Measurements from ENCODE around the gene SNX4.

Gene SNX4

GRCh38 chr3:125431391-125431790, 88.6 kb downstream of the SNX4 start:
- TF ChIP-seq CTCF (IDR thresholded peaks at IDR 0.05; ENCODE audit: borderline replicate concordance, extremely low read depth, low read length, poor library complexity, severe bottlenecking) (no peak), EZH2 (IDR thresholded peaks at IDR 0.05; ENCODE audit: borderline replicate concordance, low read depth, low read length, severe bottlenecking) (no peak)

GRCh38 chr3:125428216-125428830, 91.7 kb downstream of the SNX4 start:
- ATAC-seq (ENCODE audit: insufficient read depth, low read depth) (no peak), DNase-seq (no peak)
- Histone ChIP-seq H3K36me3 (ENCODE audit: insufficient read depth, low read length) (no peaks in the 10 kb centered on the region), H3K27me3 (ENCODE audit: insufficient read depth, low read length, poor library complexity) (no peaks in the 10 kb centered on the region), H3K9ac (ENCODE audit: low read depth, low read length) (no peak overlapping the region), H3K9me3 (ENCODE audit: insufficient read depth, low read length, severe bottlenecking) (no peaks in the 10 kb centered on the region), H3K4me2 (ENCODE audit: insufficient read depth, low read length) (no peak overlapping the region), H3K27ac (ENCODE audit: low read length) (no peak overlapping the region), H4K20me1 (ENCODE audit: insufficient read depth, low read length) (no peaks in the 10 kb centered on the region), H3K79me2 (ENCODE audit: insufficient read depth, low read length) (no peaks in the 10 kb centered on the region), H3K4me1 (ENCODE audit: insufficient read depth, low read length) (no peaks in the 10 kb centered on the region), H3K4me3 (ENCODE audit: low read depth in 1 of 2, low read length in 2 of 2) (no peak overlapping the region), H2AFZ (ENCODE audit: low read depth, low read length) (no peak overlapping the region)
- TF ChIP-seq CTCF (IDR thresholded peaks at IDR 0.05; ENCODE audit: borderline replicate concordance, extremely low read depth, low read length, poor library complexity, severe bottlenecking): no peak
- no peak for TF ChIP-seq EZH2 (IDR thresholded peaks at IDR 0.05; ENCODE audit: borderline replicate concordance, low read depth, low read length, severe bottlenecking)

More at GRCh38 chr3:125431391-125431790, 88.6 kb downstream of the SNX4 start:
- H3K9me3 ChIP-seq (ENCODE audit: insufficient read depth, low read length, severe bottlenecking): no peaks in the 10 kb centered on the region
- H3K4me1 ChIP-seq (ENCODE audit: insufficient read depth, low read length): no peaks in the 10 kb centered on the region
- H3K27me3 ChIP-seq (ENCODE audit: insufficient read depth, low read length, poor library complexity): no peaks in the 10 kb centered on the region
- H3K36me3 ChIP-seq (ENCODE audit: insufficient read depth, low read length): no peaks in the 10 kb centered on the region
- no peak overlapping the region for H3K9ac ChIP-seq (ENCODE audit: low read depth, low read length)
- no peaks in the 10 kb centered on the region for H4K20me1 ChIP-seq (ENCODE audit: insufficient read depth, low read length)
- H3K4me3 ChIP-seq (ENCODE audit: low read depth in 1 of 2, low read length in 2 of 2): no peak overlapping the region
- no peak for DNase-seq
- no peak overlapping the region for H3K4me2 ChIP-seq (ENCODE audit: insufficient read depth, low read length)
- no peak overlapping the region for H2AFZ ChIP-seq (ENCODE audit: low read depth, low read length)
- no peak overlapping the region for H3K27ac ChIP-seq (ENCODE audit: low read length)
- ATAC-seq (ENCODE audit: insufficient read depth, low read depth): no peak
- H3K79me2 ChIP-seq (ENCODE audit: insufficient read depth, low read length): no peaks in the 10 kb centered on the region

- Histone ChIP-seq H3K4me1 (ENCODE audit: insufficient read depth, low read length) (no peaks in the 10 kb centered on the region), H2AFZ (ENCODE audit: low read depth, low read length) (no peak overlapping the region), H3K4me2 (ENCODE audit: insufficient read depth, low read length) (no peak overlapping the region), H3K4me3 (ENCODE audit: low read depth in 1 of 2, low read length in 2 of 2) (no peak overlapping the region), H4K20me1 (ENCODE audit: insufficient read depth, low read length) (no peaks in the 10 kb centered on the region), H3K27ac (ENCODE audit: low read length) (no peak overlapping the region), H3K27me3 (ENCODE audit: insufficient read depth, low read length, poor library complexity) (peaks cover 6% of the 10 kb centered on the region), H3K9me3 (ENCODE audit: insufficient read depth, low read length, severe bottlenecking) (no peaks in the 10 kb centered on the region), H3K36me3 (ENCODE audit: insufficient read depth, low read length) (no peaks in the 10 kb centered on the region), H3K9ac (ENCODE audit: low read depth, low read length) (no peak overlapping the region), H3K79me2 (ENCODE audit: insufficient read depth, low read length) (no peaks in the 10 kb centered on the region)
- DNase-seq (no peak), ATAC-seq (ENCODE audit: insufficient read depth, low read depth) (no peak)
- TF ChIP-seq EZH2 (IDR thresholded peaks at IDR 0.05; ENCODE audit: borderline replicate concordance, low read depth, low read length, severe bottlenecking): no peak
- no peak for TF ChIP-seq CTCF (IDR thresholded peaks at IDR 0.05; ENCODE audit: borderline replicate concordance, extremely low read depth, low read length, poor library complexity, severe bottlenecking)
Observed at GRCh38 chr3:125418306-125418705, 101.7 kb downstream of the SNX4 start.
